Left ventricle myocardium superior (tissue), 1 donor: ENCODE measurements around the gene CPSF4L. TPM values are rescaled to one million over a fixed set of nuclear protein-coding genes. Genes with fewer than 3 reads are reported as not detected.

ENCODE experiments used
- ATAC-seq: fragments of 200-7000 bp; cut with Tn5 transposase; one replicate; pipeline ENCODE4 v1.9.1; 2020; ENCODE audit warnings: mild to moderate bottlenecking, moderate library complexity
- DNase-seq: peaks from one replicate; pipeline ENCODE4 v3.0.0-alpha.2; 2020
- intact Hi-C: fragments of 100-400 bp; cut with micrococcal nuclease; formaldehyde crosslinking; loops from one replicate; pipeline ENCODE4 v1.11.0; 2022
- total RNA-seq: library from RNA; stranded (reverse); fragmentation: NEBNext Ultra II Directional; extraction: Animal tissue kit (Norgen Biotek cat#: 25700); gene quantifications from one replicate; pipeline ENCODE4 v1.2.1, GENCODE V29; 2021
- donor health status: DM: no; HTN: yes; CAD: no; lungs with severe emphysema.

Gene CPSF4L
- total RNA-seq, 1 donor from 2014 or later, result not detected

GRCh38 chr17:73210002-73210678 lies 51.5 kb downstream of the CPSF4L start:
- ATAC-seq (no peak), DNase-seq (no peak)
- intact Hi-C loops, result no loop called here

DNA sequence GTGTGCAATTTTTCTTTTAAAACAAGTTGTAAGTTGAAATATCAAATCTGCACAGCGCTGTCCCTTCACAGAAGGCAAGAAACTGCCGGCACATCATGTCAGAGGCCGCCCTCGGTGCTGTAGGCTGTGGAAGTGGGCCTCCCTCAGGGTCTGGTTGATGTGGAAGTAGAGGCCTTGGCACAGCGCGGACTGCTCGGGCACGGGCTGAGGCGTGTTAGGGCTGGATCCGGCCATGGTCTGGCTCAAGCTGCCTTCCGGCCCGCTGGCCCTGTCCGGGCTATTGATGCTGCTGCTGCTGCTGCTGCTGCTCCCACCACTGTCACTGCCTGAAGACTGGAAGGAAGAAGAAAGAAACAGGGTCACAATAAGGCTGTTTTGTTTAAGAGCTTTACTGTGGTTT lies 52.2 kb downstream of the CPSF4L start:
- intact Hi-C loops, result no loop called here
- DNase-seq (no peak), ATAC-seq (no peak)

DNA sequence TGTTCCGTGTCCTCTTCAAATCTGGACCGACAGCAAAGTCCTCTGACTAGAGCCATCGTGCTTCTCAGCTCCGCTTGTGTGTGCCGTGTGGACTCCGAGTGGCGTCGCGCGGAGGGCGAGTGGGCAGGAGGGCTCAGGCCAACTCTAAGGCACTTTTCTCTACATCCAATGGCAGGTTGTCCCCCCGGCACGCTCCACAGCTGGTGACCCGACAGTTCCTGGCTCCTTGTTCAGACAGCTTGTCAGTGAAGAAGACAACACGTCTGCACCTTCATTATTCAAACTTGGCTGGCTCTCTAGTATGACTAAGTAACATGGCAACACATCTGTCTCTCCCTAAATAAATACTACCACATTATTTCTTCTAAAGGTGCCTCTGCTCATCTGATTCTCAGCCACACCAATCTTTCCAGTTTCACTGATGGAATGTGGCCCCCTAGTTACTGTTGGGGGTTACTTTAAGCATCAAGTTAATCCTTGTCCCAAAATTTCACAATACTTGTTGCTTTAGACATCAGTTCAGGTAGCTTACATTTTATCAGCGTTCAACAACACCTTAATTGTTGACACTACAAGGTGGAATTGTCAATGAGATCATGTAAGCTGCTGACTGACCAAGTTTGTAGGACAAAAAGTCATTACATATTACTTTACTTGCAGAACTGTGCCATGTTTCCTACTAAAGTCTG lies 53.4 kb downstream of the CPSF4L start:
- DNase-seq (no peak), ATAC-seq (peak; percentile 19)
- intact Hi-C loops, result no loop called here

DNA sequence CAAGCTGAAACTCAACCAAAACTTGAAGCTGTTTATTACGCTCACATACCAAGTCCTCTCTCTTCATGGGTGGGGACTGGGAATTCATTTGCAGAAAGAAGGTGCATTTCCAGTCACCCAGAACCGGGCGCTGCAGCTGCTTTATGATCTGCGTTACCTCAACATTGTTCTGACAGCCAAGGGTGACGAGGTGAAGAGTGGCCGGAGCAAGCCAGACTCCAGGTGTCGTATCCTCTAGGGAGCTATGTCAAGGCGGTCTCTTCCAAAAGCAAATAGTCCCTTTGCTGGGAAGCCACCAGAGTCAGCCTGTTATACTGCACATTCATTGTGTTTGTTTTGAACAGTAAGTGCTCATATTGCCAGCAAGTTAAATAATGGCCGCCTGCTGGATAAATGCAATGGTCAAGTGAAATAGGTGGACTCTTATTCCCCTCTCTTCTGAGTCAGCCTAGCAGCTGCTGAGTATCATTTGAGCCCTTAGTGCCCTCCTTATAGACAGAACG lies 56.2 kb downstream of the CPSF4L start:
- ATAC-seq (no peak), DNase-seq (no peak)
- intact Hi-C loops, result no loop called here

DNA sequence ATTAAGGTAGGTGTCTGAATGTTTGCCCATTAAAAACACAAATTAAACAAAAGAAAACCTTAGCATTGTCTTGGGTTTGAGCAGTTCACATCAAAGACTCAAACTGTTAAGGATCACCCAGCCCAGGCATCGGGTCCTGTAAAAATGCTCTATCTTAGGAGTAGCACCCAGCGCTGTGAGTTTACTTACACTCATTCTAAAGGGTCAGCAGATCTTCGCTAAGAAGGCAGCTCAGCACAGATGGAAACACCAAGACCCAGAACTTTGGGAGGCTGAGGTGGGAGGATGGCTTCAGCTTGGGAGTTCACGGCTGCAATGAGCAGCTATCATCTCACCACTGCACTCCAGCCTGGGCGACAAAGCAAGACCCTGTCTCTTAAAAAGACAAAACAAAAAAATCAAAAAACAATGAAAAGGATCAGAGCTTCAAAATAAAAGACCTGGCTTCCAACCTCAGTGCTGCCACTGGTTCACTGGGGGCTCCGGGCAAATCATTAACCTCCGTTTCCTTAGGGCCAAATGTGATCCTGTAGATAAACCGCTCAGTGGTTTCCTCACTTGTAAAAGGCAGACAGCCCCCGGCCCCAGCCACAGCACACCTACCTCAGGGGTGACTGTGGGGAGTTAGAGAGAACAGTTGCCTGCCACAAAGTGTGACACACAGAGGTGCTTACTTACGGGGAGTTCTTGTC lies 57.7 kb downstream of the CPSF4L start:
- DNase-seq (no peak), ATAC-seq (no peak)
- intact Hi-C loops, result no loop called here

GRCh38 chr17:73203135-73203787 lies 58.4 kb downstream of the CPSF4L start:
- ATAC-seq, result peak; percentile 82
- intact Hi-C loops, result no loop called here

DNA sequence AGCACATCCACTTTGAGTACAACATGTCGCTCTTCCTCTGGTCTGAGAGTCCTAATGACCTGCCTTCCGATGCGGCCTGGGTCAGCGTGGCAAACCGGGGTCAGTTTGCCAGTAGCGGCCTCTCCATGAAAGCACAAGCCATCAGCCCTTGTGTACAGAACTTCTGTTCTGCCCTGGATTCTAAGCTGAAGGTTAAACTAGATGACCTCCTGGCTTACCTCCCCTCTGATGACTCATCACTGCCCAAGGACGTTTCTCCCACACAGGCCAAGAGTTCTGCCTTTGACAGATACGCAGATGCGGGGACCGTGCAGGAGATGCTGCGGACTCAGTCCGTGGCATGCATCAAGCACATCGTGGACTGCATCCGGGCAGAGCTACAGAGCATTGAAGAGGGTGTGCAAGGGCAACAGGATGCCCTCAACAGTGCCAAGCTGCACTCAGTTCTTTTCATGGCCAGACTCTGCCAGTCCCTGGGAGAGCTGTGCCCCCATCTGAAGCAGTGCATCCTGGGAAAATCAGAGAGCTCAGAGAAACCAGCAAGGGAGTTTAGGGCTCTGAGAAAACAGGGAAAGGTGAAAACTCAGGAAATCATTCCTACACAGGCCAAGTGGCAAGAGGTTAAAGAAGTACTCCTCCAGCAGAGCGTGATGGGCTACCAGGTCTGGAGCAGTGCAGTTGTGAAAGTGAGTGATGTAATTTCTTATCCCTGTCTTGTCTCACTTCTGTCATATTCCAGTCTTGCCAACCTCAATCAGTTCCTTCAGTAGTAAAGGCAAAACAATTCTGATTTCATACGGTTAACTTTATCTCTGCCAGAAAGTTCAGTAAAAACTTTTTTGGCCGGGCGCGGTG lies 60.2 kb downstream of the CPSF4L start:
- ATAC-seq, result peak; percentile 61
- intact Hi-C loops, result no loop called here
- peak; percentile 41 for DNase-seq

More at GRCh38 chr17:73203135-73203787, 58.4 kb downstream of the CPSF4L start:
- DNase-seq, result no peak

GRCh38 chr17:73200476-73200875 lies 61.2 kb downstream of the CPSF4L start:
- intact Hi-C loops, result no loop called here
- ATAC-seq (no peak), DNase-seq (no peak)

- ATAC-seq, result no peak
- DNase-seq, result no peak
- intact Hi-C loops, result no loop called here
These were observed 61.8 kb downstream of the CPSF4L start for GRCh38 chr17:73199751-73200317.

- no peak for ATAC-seq
- intact Hi-C loops, result no loop called here
- DNase-seq, result no peak
These were observed 62.8 kb downstream of the CPSF4L start for GRCh38 chr17:73198930-73199260.

Other genes with a start within 250 kb of the CPSF4L start
- gene SLC39A11, start 169.2 kb downstream of the CPSF4L start, total RNA-seq, result 5.4 TPM
- gene SSTR2, start 96.9 kb downstream of the CPSF4L start, total RNA-seq, result 0.74 TPM
- gene COG1, start 68.8 kb downstream of the CPSF4L start, total RNA-seq, result 58.2 TPM
- gene CDC42EP4, start 50.1 kb upstream of the CPSF4L start, total RNA-seq, result 51.4 TPM